Loucy (cell line): Measurements from ENCODE around the gene CSNK2A2.
A peak's percentile ranks its signal among the peaks of the same experiment; 100 is the strongest.

Source experiments
- H2AFZ ChIP-seq: fragments of 200-600 bp; sonication (generic); 2 replicates; pipeline ENCODE4 v1.6.0; 2016; ENCODE audit warnings: antibody characterized with exemption, mild to moderate bottlenecking, low read length, moderate library complexity
- H3F3A ChIP-seq: fragments of 200-600 bp; 2 replicates; pipeline ENCODE4 v1.6.0; 2016; ENCODE audit warnings: antibody characterized with exemption, low read depth, mild to moderate bottlenecking
- H3K27me3 ChIP-seq: fragments of 200-600 bp; sonication (generic); 2 replicates; pipeline ENCODE4 v1.6.1; 2014; ENCODE audit warnings: low read length, mild to moderate bottlenecking; ENCODE audit not compliant: insufficient read depth, poor library complexity, severe bottlenecking
- H3K36me3 ChIP-seq: fragments of 200-600 bp; sonication (generic); 2 replicates; pipeline ENCODE4 v1.6.1; 2016; ENCODE audit warnings: low read length; ENCODE audit not compliant: insufficient read depth
- H3K4me1 ChIP-seq: fragments of 200-600 bp; sonication (generic); 2 replicates; pipeline ENCODE4 v1.5.1; 2014; ENCODE audit warnings: low read length, mild to moderate bottlenecking; ENCODE audit not compliant: insufficient read depth, poor library complexity, severe bottlenecking
- H3K4me2 ChIP-seq: fragments of 200-600 bp; sonication (generic); 2 replicates; pipeline ENCODE4 v1.6.0; 2014; ENCODE audit warnings: antibody characterized with exemption, low read length, low read depth, mild to moderate bottlenecking; ENCODE audit not compliant: poor library complexity, severe bottlenecking
- H3K4me3 ChIP-seq: fragments of 200-600 bp; sonication (generic); 2 replicates; pipeline ENCODE4 v1.5.1; 2014; ENCODE audit warnings: low read length, mild to moderate bottlenecking, mixed read lengths; ENCODE audit not compliant: poor library complexity, severe bottlenecking
- H3K79me2 ChIP-seq: fragments of 200-600 bp; sonication (generic); 2 replicates; pipeline ENCODE4 v1.6.1; 2014; ENCODE audit warnings: low read length; ENCODE audit not compliant: insufficient read depth
- H3K9ac ChIP-seq: fragments of 200-600 bp; sonication (generic); 2 replicates; pipeline ENCODE4 v1.6.0; 2014; ENCODE audit warnings: mild to moderate bottlenecking, low read depth, low read length, moderate library complexity; ENCODE audit not compliant: poor library complexity, severe bottlenecking
- H3K9me2 ChIP-seq: fragments of 200-600 bp; sonication (generic); replicated peaks from 2 replicates; pipeline ENCODE4 v1.6.1; 2016; ENCODE audit warnings: low read depth, low read length, mixed read lengths
- H3K9me3 ChIP-seq: fragments of 200-600 bp; sonication (generic); 2 replicates; pipeline ENCODE4 v1.6.1; 2014; ENCODE audit warnings: mild to moderate bottlenecking, antibody characterized with exemption, low read length, low read depth; ENCODE audit not compliant: insufficient read depth
- H4K20me1 ChIP-seq: fragments of 200-600 bp; sonication (generic); 2 replicates; pipeline ENCODE4 v1.6.0; 2014; ENCODE audit warnings: antibody characterized with exemption, low read length, mild to moderate bottlenecking; ENCODE audit not compliant: insufficient read depth, poor library complexity, severe bottlenecking
- CTCF ChIP-seq: fragments of 200-600 bp; sonication (generic); conservative IDR thresholded peaks from 2 replicates; pipeline ENCODE4 v1.5.1; 2014; ENCODE audit warnings: mild to moderate bottlenecking, antibody characterized with exemption, low read length
- EZH2phosphoT487 ChIP-seq: fragments of 200-600 bp; IDR thresholded peaks from 2 replicates; pipeline ENCODE4 v1.6.1; 2018; ENCODE audit warnings: antibody characterized with exemption, mild to moderate bottlenecking, moderate library complexity, borderline replicate concordance

The CSNK2A2 gene

GRCh38 chr16:58119509-58119845 lies 78.4 kb downstream of the CSNK2A2 start:
- TF ChIP-seq EZH2phosphoT487, result no peak
- no peak for TF ChIP-seq CTCF
- Histone ChIP-seq H3K79me2 (peaks cover 80% of the 10 kb centered on the region), H3K9me2 (no peaks in the 10 kb centered on the region), H2AFZ (no peak overlapping the region), H3K27me3 (no peaks in the 10 kb centered on the region), H3K9ac (no peak overlapping the region), H3K4me1 (peaks cover 24% of the 10 kb centered on the region), H3K9me3 (no peaks in the 10 kb centered on the region), H3K36me3 (peaks cover 27% of the 10 kb centered on the region), H3K4me3 (no peak overlapping the region), H4K20me1 (peaks cover 69% of the 10 kb centered on the region), H3K4me2 (peak overlapping the region; percentile 71), H3F3A (0 out of 2 replicates have a peak, but pooled peaks cover 3% of the 10 kb centered on the region)

- TF ChIP-seq EZH2phosphoT487 (no peak), CTCF (no peak)
- H4K20me1 ChIP-seq, result peaks cover 63% of the 10 kb centered on the region
- H3K79me2 ChIP-seq, result peaks cover 75% of the 10 kb centered on the region
- peak overlapping the region; percentile 71 for H3K4me2 ChIP-seq
- H3K4me1 ChIP-seq, result peaks cover 19% of the 10 kb centered on the region
- H2AFZ ChIP-seq, result no peak overlapping the region
- H3K9me2 ChIP-seq, result no peaks in the 10 kb centered on the region
- H3K9me3 ChIP-seq, result no peaks in the 10 kb centered on the region
- no peak overlapping the region for H3K4me3 ChIP-seq
- 0 out of 2 replicates have a peak, but pooled peaks cover 3% of the 10 kb centered on the region for H3F3A ChIP-seq
- H3K9ac ChIP-seq, result no peak overlapping the region
- no peaks in the 10 kb centered on the region for H3K27me3 ChIP-seq
- H3K36me3 ChIP-seq, result peaks cover 32% of the 10 kb centered on the region
These were observed 79.0 kb downstream of the CSNK2A2 start for GRCh38 chr16:58118801-58119508.

- H3K79me2 ChIP-seq, result peaks cover 56% of the 10 kb centered on the region
These were observed 81.4 kb downstream of the CSNK2A2 start for GRCh38 chr16:58116529-58116928.

More at GRCh38 chr16:58116529-58116928, 81.4 kb downstream of the CSNK2A2 start:
- H3K36me3 ChIP-seq, result peaks cover 51% of the 10 kb centered on the region
- H4K20me1 ChIP-seq, result peaks cover 47% of the 10 kb centered on the region
- no peak overlapping the region for H3K4me2 ChIP-seq
- H3K9me3 ChIP-seq, result no peaks in the 10 kb centered on the region
- peaks cover 14% of the 10 kb centered on the region for H3K4me1 ChIP-seq
- no peaks in the 10 kb centered on the region for H3K9me2 ChIP-seq
- TF ChIP-seq CTCF, result no peak
- no peak for TF ChIP-seq EZH2phosphoT487
- no peak overlapping the region for H2AFZ ChIP-seq
- H3K4me3 ChIP-seq, result no peak overlapping the region
- H3K27me3 ChIP-seq, result no peaks in the 10 kb centered on the region
- no peak overlapping the region for H3K9ac ChIP-seq
- no peaks in the 10 kb centered on the region for H3F3A ChIP-seq
